ENCODE data around the gene TP73.
A peak's percentile ranks its signal among the peaks of the same experiment; 100 is the strongest.

Gene TP73

GRCh38 chr1:3768811-3769390 lies 116.6 kb downstream of the TP73 start:
- no peak for DNase-seq (ENCODE audit: low spot score)

- DNase-seq (ENCODE audit: low spot score), result no peak
Measured at GRCh38 chr1:3770047-3770765, 117.9 kb downstream of the TP73 start.

- DNase-seq (ENCODE audit: low spot score), result no peak
Measured at GRCh38 chr1:3771108-3772026, 119.1 kb downstream of the TP73 start.

- DNase-seq (ENCODE audit: low spot score), result peak; percentile 95
Measured at GRCh38 chr1:3772027-3772714, 119.9 kb downstream of the TP73 start.

GRCh38 chr1:3772715-3773571 lies 120.6 kb downstream of the TP73 start, which contains the start of gene SMIM1:
TSS of gene SMIM1 (plus strand) at chr1:3772749. CDS start at chr1:3775374, 2,625 bp downstream.
- no peak for DNase-seq (ENCODE audit: low spot score)

GRCh38 chr1:3773572-3774275 lies 121.4 kb downstream of the TP73 start:
- no peak for DNase-seq (ENCODE audit: low spot score)

- no peak for DNase-seq (ENCODE audit: low spot score)
Measured at GRCh38 chr1:3774276-3774945, 122.1 kb downstream of the TP73 start.

GRCh38 chr1:3774946-3775489 lies 122.7 kb downstream of the TP73 start:
- no peak for DNase-seq (ENCODE audit: low spot score)

GRCh38 chr1:3775490-3776230 lies 123.3 kb downstream of the TP73 start:
- peak; percentile 44 for DNase-seq (ENCODE audit: low spot score)

- no peak for DNase-seq (ENCODE audit: low spot score)
Measured at GRCh38 chr1:3776231-3776961, 124.1 kb downstream of the TP73 start.

GRCh38 chr1:3777078-3777547 lies 124.8 kb downstream of the TP73 start:
- DNase-seq (ENCODE audit: low spot score), result no peak

GRCh38 chr1:3777647-3778589 lies 125.6 kb downstream of the TP73 start:
- DNase-seq (ENCODE audit: low spot score), result no peak

- no peak for DNase-seq (ENCODE audit: low spot score)
Measured at GRCh38 chr1:3778590-3779264, 126.4 kb downstream of the TP73 start.

- no peak for DNase-seq (ENCODE audit: low spot score)
Measured at GRCh38 chr1:3779265-3779911, 127.1 kb downstream of the TP73 start.

GRCh38 chr1:3779912-3780416 lies 127.6 kb downstream of the TP73 start:
- no peak for DNase-seq (ENCODE audit: low spot score)

- DNase-seq (ENCODE audit: low spot score), result no peak
Measured at GRCh38 chr1:3780901-3781300, 128.6 kb downstream of the TP73 start.

All from CD4-positive, alpha-beta T cell treated with Interleukin-6 at 100 ng/mL for 8 hours (primary cell).